Choroid plexus epithelial cell (primary cell): ENCODE measurements around the gene RBM28.
"Not testable (repeated sequence)": the region's sequence is repeated elsewhere in the genome, so short reads cannot be mapped to it uniquely, and the experiment has no call there.

ENCODE experiments used
- DNase-seq: peaks from one replicate; pipeline ENCODE4 v3.0.0-alpha.2; 2010; ENCODE audit warnings: low read depth
- H3K4me3 ChIP-seq: 2 replicates; pipeline ENCODE4 v1.5.1; 2011; ENCODE audit warnings: low read depth, mild to moderate bottlenecking, control low read depth, low read length, moderate library complexity
- CTCF ChIP-seq: conservative IDR thresholded peaks from 2 replicates; pipeline ENCODE4 v1.5.1; 2011; ENCODE audit warnings: low read depth, mild to moderate bottlenecking, control low read depth, inconsistent platforms, low read length, moderate library complexity

Gene RBM28

GRCh38 chr7:128307061-128307460 lies 36.6 kb downstream of the RBM28 start:
- no peak for TF ChIP-seq CTCF
- H3K4me3 ChIP-seq, result no peak overlapping the region
- no peak for DNase-seq

GRCh38 chr7:128304212-128304611 lies 39.5 kb downstream of the RBM28 start:
- no peak for TF ChIP-seq CTCF
- no peak for DNase-seq
- no peak overlapping the region for H3K4me3 ChIP-seq

- H3K4me3 ChIP-seq, result no peak overlapping the region
- no peak for DNase-seq
- no peak for TF ChIP-seq CTCF
These were observed 40.1 kb downstream of the RBM28 start for GRCh38 chr7:128303643-128304042.

GRCh38 chr7:128303133-128303532 lies 40.6 kb downstream of the RBM28 start:
- H3K4me3 ChIP-seq, result no peak overlapping the region
- no peak for TF ChIP-seq CTCF
- no peak for DNase-seq

GRCh38 chr7:128302139-128302538 lies 41.6 kb downstream of the RBM28 start:
- DNase-seq, result no peak
- H3K4me3 ChIP-seq, result no peak overlapping the region
- no peak for TF ChIP-seq CTCF

GRCh38 chr7:128299109-128299607 lies 44.5 kb downstream of the RBM28 start:
- TF ChIP-seq CTCF, result no peak
- no peak overlapping the region for H3K4me3 ChIP-seq
- DNase-seq, result peak; percentile 11

- not testable (repeated sequence) for H3K4me3 ChIP-seq, DNase-seq
These were observed 45.7 kb downstream of the RBM28 start for GRCh38 chr7:128298004-128298403.

- DNase-seq, result no peak
- TF ChIP-seq CTCF, result no peak
- no peak overlapping the region for H3K4me3 ChIP-seq
These were observed 56.2 kb downstream of the RBM28 start for GRCh38 chr7:128287556-128287955.
